NOMO-1 (cell line): ENCODE measurements around the gene SLC36A1.

Experiments used
- DNase-seq, 2 experiments: peaks; one replicate each; lab custom pipeline; 2025; ENCODE audit not compliant: unreplicated experiment in 2 of 2; lab: John Stamatoyannopoulos, UW

The SLC36A1 gene

DNA sequence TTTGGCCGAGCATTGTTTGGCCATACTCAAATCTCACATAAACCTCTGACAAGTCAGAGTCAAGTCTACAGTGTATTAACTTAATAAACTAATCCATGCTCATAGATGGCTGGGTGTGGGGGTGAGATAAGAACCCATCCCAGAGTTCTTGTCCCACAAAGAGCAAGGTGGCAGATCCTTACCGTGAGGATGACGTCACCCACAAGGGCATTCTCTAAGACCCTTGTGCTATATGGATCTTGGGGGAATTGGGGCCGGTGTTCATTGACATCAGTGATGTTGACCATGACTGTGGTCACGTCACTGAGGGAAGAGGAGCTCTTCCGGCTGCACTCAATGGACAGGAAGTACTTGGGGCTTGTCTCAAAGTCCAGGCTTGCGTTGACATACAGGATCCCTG, 81.6 kb downstream of the SLC36A1 start:
- no peak for DNase-seq

DNA sequence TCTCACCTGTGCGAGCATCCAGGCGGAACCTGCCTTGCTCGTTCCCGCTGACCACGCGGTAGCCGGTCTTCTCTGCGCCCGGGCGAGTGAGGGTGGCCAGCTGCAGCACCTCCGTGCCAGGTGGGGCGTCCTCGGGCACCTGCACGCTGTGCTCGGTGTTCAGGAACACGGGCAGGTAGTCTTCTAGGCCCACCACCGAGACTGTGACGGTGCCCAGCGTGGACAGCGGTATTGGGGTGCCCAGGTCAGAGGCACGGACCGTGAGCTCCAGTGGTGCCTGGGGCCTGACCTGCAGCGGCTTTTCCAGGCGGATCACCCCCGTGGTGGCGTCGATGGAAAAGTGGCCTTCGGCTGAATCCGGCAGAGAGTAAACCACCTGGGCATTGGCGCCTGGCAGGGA, 84.2 kb downstream of the SLC36A1 start:
- DNase-seq: no peak

DNA sequence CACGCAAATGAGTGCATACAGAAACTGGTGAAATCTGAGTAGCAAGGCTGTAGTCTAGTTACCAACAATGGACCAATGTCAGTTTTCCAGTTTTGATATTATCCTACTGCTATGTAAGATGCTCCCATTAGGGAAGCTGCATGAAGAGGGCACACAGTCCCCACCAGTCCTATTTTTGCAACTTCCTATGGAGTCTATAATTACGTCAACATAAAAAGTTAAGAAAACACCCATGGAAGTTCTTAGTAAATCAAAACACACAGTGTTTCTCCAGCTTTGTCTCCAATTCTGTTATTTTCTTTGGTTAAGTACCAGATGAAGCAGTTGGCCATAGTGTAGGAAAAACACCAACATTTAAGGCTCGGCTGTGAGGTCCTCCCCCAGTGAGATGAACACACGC, 85.0 kb downstream of the SLC36A1 start:
- no peak for DNase-seq

DNA sequence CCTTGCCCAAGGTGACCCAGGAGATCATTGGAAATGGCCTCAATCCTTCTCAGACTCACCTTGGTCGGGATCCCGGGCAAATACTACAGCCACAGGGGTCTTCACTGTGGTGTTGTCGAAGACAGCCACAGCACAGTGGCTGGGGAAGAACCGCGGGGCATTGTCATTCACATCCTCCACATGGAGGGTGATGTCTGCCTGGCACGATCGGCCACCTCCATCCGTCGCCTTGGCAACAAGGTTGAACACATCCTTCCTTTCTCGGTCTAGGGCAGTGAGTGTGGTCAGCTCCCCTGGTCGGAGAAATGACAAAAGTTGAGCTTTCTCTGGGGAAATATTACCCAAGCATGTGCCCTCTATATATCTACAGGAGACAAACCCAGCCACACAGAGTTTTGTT, 86.9 kb downstream of the SLC36A1 start:
- no peak for DNase-seq

DNA sequence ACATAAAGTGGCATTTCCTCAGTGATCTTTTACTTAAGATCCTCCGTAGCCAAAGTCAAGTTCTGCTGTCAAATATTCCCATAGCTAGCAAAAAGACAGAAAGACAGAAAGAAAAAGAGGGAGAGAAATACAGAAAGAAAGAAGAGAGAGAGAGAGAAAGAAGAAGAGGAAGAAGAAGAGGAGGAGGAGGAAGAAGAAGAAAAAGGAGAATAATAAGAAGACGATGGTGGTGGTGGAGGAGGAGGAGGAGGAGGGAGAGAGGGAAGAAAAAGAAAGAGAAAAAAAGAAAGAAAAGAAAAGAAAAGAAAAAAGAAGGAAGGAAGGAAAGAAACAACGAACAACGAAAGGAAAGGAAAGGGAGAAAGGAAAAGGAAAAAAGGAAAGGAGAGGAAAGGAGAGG, 89.6 kb downstream of the SLC36A1 start:
- no peak for DNase-seq

DNA sequence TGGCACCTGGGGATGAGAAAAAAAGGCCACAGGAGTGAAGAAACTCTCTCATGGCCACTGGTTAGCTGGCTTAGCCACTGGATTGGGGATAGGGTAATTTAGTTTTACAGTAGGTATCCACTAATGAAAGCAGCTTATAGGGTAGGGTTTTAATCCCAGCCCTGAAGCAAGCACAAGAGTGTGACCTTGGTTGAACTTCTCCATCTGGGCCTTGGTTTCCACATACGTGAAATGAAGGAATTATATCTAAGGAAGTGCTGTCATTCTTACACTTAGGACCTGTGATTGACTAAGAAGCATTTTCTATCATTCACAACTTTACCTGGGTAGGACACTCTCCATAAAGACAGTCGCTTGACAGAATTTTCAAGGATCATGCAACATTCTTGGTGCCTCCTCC, 94.2 kb downstream of the SLC36A1 start:
- DNase-seq: no peak
